DND-41 (cell line): ENCODE measurements around the gene ZMIZ1.

Experiments used
- ATAC-seq: fragments of 200-7000 bp; cut with Tn5 transposase; 3 replicates; pipeline ENCODE4 v1.9.1; 2021; ENCODE audit warnings: low read depth; ENCODE audit not compliant: insufficient read depth
- DNase-seq: peaks from one replicate; pipeline ENCODE4 v3.0.0-alpha.2; 2020
- H2AFZ ChIP-seq: 2 replicates; pipeline ENCODE4 v1.6.0; 2012; ENCODE audit warnings: low read depth, low read length
- H3K27ac ChIP-seq: 2 replicates; pipeline ENCODE4 v1.5.1; 2012; ENCODE audit warnings: low read length, inconsistent platforms
- H3K27me3 ChIP-seq: fragments of 200-600 bp; sonication (generic); 2 replicates; pipeline ENCODE4 v1.6.0; 2012; ENCODE audit warnings: low read length, mild to moderate bottlenecking, inconsistent platforms; ENCODE audit not compliant: insufficient read depth, poor library complexity
- H3K36me3 ChIP-seq: 2 replicates; pipeline ENCODE4 v1.5.1; 2012; ENCODE audit warnings: low read length, inconsistent platforms; ENCODE audit not compliant: insufficient read depth
- H3K4me1 ChIP-seq: 2 replicates; pipeline ENCODE4 v1.5.1; 2012; ENCODE audit warnings: mild to moderate bottlenecking, low read length; ENCODE audit not compliant: insufficient read depth
- H3K4me2 ChIP-seq: 2 replicates; pipeline ENCODE4 v1.6.0; 2012; ENCODE audit warnings: mild to moderate bottlenecking, moderate library complexity, low read length, inconsistent platforms; ENCODE audit not compliant: insufficient read depth
- H3K4me3 ChIP-seq, 2 experiments: fragments of 200-600 bp in 1 of 2; shearing (Covaris generic) in 1 of 2; 2 replicates each; pipeline ENCODE4 v1.5.1; 2012 to 2016; ENCODE audit warnings: inconsistent platforms in 2 of 2, low read length in 2 of 2, mild to moderate bottlenecking in 2 of 2, low read depth in 1 of 2, moderate library complexity in 1 of 2
- H3K79me2 ChIP-seq: 2 replicates; pipeline ENCODE4 v1.6.0; 2012; ENCODE audit warnings: low read length, inconsistent platforms; ENCODE audit not compliant: insufficient read depth
- H3K9ac ChIP-seq: 2 replicates; pipeline ENCODE4 v1.6.0; 2012; ENCODE audit warnings: low read depth, mild to moderate bottlenecking, inconsistent platforms, low read length, moderate library complexity
- H3K9me3 ChIP-seq: 2 replicates; pipeline ENCODE4 v1.5.1; 2012; ENCODE audit warnings: low read length, moderate library complexity, mild to moderate bottlenecking, inconsistent platforms; ENCODE audit not compliant: insufficient read depth, severe bottlenecking
- H4K20me1 ChIP-seq: 2 replicates; pipeline ENCODE4 v1.6.0; 2012; ENCODE audit warnings: low read length; ENCODE audit not compliant: insufficient read depth
- CTCF ChIP-seq: IDR thresholded peaks from 2 replicates; pipeline ENCODE4 v1.5.1; 2012; ENCODE audit warnings: borderline replicate concordance, low read length, moderate library complexity, mild to moderate bottlenecking; ENCODE audit not compliant: poor library complexity, severe bottlenecking; ENCODE audit errors: extremely low read depth
- EZH2 ChIP-seq: IDR thresholded peaks from 3 replicates; pipeline ENCODE4 v1.6.1; 2012; ENCODE audit warnings: borderline replicate concordance, low read depth, mild to moderate bottlenecking, moderate library complexity, low read length, inconsistent platforms; ENCODE audit not compliant: severe bottlenecking

The ZMIZ1 gene

GRCh38 chr10:79231908-79232307 lies 163.1 kb downstream of the ZMIZ1 start:
- Histone ChIP-seq H4K20me1 (peaks cover 30% of the 10 kb centered on the region), H3K27ac (no peak overlapping the region), H3K9me3 (no peaks in the 10 kb centered on the region), H3K4me3 (no peak overlapping the region), H3K79me2 (no peaks in the 10 kb centered on the region), H3K4me2 (no peak overlapping the region), H2AFZ (no peak overlapping the region), H3K4me1 (no peaks in the 10 kb centered on the region), H3K36me3 (peaks cover 57% of the 10 kb centered on the region), H3K9ac (no peak overlapping the region), H3K27me3 (no peaks in the 10 kb centered on the region)
- TF ChIP-seq CTCF (no peak), EZH2 (no peak)
- ATAC-seq (no peak), DNase-seq (no peak)

DNA sequence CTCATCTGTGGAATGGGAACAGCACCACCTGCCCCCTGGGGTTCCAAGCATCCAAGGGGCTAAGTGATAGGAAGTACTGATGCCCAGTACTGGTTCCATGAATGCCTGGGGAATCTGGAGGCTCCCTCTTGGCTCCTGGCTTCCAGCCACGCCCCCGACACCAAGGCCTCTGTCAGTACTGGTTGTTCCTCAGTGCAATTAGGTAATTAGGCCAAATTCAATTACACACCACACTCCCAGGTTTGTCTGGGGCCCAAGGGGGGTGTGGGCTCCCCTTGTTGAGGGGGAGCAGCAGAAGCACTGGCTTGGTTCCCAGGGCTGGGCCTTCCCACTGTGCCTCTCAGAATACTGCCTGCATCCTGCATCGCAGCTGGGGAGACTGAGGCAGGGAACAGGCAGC lies 164.1 kb downstream of the ZMIZ1 start:
- Histone ChIP-seq H4K20me1 (peaks cover 37% of the 10 kb centered on the region), H3K36me3 (peaks cover 49% of the 10 kb centered on the region), H3K27ac (no peak overlapping the region), H3K4me1 (no peaks in the 10 kb centered on the region), H2AFZ (no peak overlapping the region), H3K9me3 (no peaks in the 10 kb centered on the region), H3K4me3 (no peak overlapping the region), H3K9ac (no peak overlapping the region), H3K4me2 (no peak overlapping the region), H3K27me3 (no peaks in the 10 kb centered on the region), H3K79me2 (no peaks in the 10 kb centered on the region)
- TF ChIP-seq EZH2 (no peak), CTCF (no peak)
- ATAC-seq (no peak), DNase-seq (no peak)

DNA sequence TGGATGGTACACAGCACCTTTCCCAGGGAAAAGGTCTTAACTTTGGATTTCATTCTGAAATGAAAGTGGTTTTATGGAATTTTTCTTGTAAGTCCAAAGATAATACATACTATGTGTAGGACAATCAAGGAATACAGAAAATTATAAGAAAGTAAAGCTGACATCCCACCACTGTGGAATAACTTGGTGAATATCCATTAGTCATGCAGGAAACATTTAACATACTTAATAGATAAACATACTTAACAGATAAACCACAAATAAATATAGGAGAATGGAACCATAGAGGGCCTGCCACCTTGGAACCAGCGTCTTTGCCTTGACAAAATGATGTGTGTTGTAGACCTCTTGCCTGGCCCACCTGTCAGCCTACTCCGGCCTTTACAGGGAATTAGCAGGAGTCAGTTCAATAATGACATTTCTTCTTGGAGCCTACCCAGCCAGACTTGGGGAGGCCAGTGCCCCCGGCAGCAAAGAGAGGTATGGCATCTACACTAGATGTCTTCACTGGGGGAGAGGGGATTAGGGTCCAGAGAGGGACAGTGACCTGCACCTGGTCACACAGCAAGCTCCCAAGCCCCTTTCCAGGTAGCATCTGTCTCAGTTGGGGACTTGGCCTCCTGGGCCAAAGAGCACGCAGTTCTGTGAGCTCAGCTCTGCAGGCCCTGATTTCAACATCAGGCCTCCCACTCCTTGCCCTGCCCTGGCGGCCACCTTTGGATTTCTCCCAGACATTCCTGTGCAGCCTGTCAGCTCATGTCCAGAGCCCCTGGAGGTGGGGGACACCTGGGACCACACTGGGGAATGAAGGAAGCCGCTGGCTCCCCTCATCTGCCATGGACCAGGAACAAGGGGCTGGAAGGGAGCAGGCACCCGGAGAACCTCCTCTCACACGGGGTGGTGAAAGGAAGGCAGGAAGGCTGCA lies 165.9 kb downstream of the ZMIZ1 start:
- Histone ChIP-seq H3K27ac (no peak overlapping the region), H3K9ac (no peak overlapping the region), H4K20me1 (peaks cover 49% of the 10 kb centered on the region)

More for the DNA sequence above, 165.9 kb downstream of the ZMIZ1 start:
- TF ChIP-seq CTCF (no peak), EZH2 (no peak)
- Histone ChIP-seq H3K4me3 (no peak overlapping the region), H3K4me1 (no peaks in the 10 kb centered on the region), H3K4me2 (no peak overlapping the region), H2AFZ (no peak overlapping the region), H3K9me3 (no peaks in the 10 kb centered on the region), H3K79me2 (no peaks in the 10 kb centered on the region), H3K27me3 (no peaks in the 10 kb centered on the region), H3K36me3 (peaks cover 43% of the 10 kb centered on the region)
- no peak for ATAC-seq
- DNase-seq = no peak
